BJ (cell line): Measurements from ENCODE around the gene DIP2A. TPM values are rescaled to one million over a fixed set of nuclear protein-coding genes. Genes with fewer than 3 reads are reported as not detected.

ENCODE experiments used
- CTCF ChIA-PET: fragments of 350-600 bp; formaldehyde crosslinking; extraction: SDS; loops from one replicate; lab custom pipeline; 2021; ENCODE audit warnings: antibody characterized with exemption, inconsistent platforms; lab: Yijun Ruan, JAX
- POLR2A ChIA-PET: fragments of 300-600 bp; sonication (Branson Sonifier 250); formaldehyde crosslinking; extraction: SDS; loops from one replicate; lab custom pipeline; 2021; ENCODE audit warnings: antibody characterized with exemption; lab: Charles Lee
- DNase-seq: peaks from one replicate; pipeline ENCODE4 v3.0.0-alpha.2; 2011; ENCODE audit warnings: low read depth
- H3K27me3 ChIP-seq: 2 replicates; pipeline ENCODE4 v1.6.0; 2011; ENCODE audit warnings: low read length; ENCODE audit not compliant: control insufficient read depth, insufficient read depth
- H3K36me3 ChIP-seq: 2 replicates; pipeline ENCODE4 v1.5.1; 2011; ENCODE audit warnings: low read length; ENCODE audit not compliant: control insufficient read depth, insufficient read depth
- H3K4me3 ChIP-seq: 2 replicates; pipeline ENCODE4 v1.5.1; 2011; ENCODE audit warnings: low read depth, mild to moderate bottlenecking, control low read depth, low read length
- polyA minus RNA-seq: library from RNA; depleted of rRNA, polyadenylated mRNA; stranded (reverse); fragments of >200 nt; gene quantifications from 2 replicates; pipeline ENCODE4 v1.2.3, GENCODE V29; 2011; rRNA and poly(A)+ RNA removed
- polyA plus RNA-seq: library from polyadenylated mRNA; depleted of rRNA; stranded (reverse); fragments of >200 nt; gene quantifications from 2 replicates; pipeline ENCODE4 v1.2.3, GENCODE V29; 2011; rRNA removed
- TF ChIP-seq, protein P1 (sequence below): IDR thresholded peaks from 2 replicates; pipeline ENCODE4 v1.5.1; 2011; ENCODE audit warnings: low read depth, mild to moderate bottlenecking, control low read depth, inconsistent platforms, low read length, moderate library complexity; ENCODE audit not compliant: insufficient read depth

DIP2A gene, protein sequence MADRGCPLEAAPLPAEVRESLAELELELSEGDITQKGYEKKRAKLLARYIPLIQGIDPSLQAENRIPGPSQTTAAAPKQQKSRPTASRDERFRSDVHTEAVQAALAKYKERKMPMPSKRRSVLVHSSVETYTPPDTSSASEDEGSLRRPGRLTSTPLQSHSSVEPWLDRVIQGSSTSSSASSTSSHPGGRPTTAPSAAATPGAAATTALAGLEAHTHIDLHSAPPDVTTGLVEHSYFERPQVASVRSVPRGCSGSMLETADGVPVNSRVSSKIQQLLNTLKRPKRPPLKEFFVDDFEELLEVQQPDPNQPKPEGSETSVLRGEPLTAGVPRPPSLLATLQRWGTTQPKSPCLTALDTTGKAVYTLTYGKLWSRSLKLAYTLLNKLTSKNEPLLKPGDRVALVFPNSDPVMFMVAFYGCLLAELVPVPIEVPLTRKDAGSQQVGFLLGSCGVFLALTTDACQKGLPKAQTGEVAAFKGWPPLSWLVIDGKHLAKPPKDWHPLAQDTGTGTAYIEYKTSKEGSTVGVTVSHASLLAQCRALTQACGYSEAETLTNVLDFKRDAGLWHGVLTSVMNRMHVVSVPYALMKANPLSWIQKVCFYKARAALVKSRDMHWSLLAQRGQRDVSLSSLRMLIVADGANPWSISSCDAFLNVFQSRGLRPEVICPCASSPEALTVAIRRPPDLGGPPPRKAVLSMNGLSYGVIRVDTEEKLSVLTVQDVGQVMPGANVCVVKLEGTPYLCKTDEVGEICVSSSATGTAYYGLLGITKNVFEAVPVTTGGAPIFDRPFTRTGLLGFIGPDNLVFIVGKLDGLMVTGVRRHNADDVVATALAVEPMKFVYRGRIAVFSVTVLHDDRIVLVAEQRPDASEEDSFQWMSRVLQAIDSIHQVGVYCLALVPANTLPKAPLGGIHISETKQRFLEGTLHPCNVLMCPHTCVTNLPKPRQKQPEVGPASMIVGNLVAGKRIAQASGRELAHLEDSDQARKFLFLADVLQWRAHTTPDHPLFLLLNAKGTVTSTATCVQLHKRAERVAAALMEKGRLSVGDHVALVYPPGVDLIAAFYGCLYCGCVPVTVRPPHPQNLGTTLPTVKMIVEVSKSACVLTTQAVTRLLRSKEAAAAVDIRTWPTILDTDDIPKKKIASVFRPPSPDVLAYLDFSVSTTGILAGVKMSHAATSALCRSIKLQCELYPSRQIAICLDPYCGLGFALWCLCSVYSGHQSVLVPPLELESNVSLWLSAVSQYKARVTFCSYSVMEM (N-terminal part only)
- polyA plus RNA-seq: 13.2 and 18.7 TPM in 2 replicates
- polyA minus RNA-seq: 22.2 and 25.1 TPM in 2 replicates

DNA sequence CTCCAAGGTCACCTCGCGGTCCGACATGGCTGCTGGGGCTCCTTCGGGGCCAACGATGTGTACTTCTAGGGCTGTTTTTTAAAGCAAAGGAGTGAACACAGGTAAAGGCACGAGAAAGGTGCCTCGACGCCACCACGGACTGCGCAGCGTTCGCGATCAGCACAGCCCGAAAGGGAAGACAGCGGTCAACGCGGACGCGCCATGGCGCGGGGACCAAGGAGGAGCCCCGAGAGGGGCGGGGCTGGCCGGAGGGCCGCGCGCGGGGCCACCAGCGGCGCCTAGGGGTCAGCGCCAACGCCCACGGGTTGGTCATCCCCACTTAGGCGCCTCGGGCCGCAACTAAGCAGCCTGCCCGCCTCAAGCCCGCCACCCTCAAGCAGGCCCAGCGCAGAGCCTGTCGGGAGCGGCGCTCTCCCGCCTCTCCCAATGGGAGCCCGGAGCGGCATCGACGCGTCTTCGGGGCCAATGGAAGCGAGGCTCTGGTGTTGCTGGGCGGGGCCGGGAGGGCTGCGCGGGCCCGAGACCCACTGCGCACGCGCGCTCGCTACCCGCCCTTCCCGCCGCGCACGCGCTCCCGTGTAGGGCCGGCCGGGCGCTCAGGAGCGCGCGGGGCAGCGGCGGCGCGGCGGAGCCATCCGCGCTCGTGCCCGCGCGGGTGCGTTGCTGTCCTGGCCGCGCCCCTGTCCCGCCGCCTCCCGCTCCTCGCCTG lies at the start of gene DIP2A:
Gene DIP2A (plus strand): TSS at position 577 of the 709 bp plus-strand sequence. CDS start 241 bp downstream, outside the sequence.
- ChIA-PET CTCF (interaction anchor here (0.7 kb wide), 1 partner anchor 95 kb away, joined by 3 read pairs; no protein-coding TSS in a partner anchor), POLR2A (interaction anchor here (0.8 kb wide), 1 partner anchor 10 kb away, joined by 3 read pairs; no protein-coding TSS in a partner anchor)
- Histone ChIP-seq H3K36me3 (no peaks in the 10 kb centered on the region; the same call in 1 of the 2 replicates), H3K27me3 (no peaks in the 10 kb centered on the region), H3K4me3 (peak within 1 kb of the TSS; percentile 87)
- TF ChIP-seq, protein P1, sequence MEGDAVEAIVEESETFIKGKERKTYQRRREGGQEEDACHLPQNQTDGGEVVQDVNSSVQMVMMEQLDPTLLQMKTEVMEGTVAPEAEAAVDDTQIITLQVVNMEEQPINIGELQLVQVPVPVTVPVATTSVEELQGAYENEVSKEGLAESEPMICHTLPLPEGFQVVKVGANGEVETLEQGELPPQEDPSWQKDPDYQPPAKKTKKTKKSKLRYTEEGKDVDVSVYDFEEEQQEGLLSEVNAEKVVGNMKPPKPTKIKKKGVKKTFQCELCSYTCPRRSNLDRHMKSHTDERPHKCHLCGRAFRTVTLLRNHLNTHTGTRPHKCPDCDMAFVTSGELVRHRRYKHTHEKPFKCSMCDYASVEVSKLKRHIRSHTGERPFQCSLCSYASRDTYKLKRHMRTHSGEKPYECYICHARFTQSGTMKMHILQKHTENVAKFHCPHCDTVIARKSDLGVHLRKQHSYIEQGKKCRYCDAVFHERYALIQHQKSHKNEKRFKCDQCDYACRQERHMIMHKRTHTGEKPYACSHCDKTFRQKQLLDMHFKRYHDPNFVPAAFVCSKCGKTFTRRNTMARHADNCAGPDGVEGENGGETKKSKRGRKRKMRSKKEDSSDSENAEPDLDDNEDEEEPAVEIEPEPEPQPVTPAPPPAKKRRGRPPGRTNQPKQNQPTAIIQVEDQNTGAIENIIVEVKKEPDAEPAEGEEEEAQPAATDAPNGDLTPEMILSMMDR: no peak
- peak; percentile 78 for DNase-seq

DNA sequence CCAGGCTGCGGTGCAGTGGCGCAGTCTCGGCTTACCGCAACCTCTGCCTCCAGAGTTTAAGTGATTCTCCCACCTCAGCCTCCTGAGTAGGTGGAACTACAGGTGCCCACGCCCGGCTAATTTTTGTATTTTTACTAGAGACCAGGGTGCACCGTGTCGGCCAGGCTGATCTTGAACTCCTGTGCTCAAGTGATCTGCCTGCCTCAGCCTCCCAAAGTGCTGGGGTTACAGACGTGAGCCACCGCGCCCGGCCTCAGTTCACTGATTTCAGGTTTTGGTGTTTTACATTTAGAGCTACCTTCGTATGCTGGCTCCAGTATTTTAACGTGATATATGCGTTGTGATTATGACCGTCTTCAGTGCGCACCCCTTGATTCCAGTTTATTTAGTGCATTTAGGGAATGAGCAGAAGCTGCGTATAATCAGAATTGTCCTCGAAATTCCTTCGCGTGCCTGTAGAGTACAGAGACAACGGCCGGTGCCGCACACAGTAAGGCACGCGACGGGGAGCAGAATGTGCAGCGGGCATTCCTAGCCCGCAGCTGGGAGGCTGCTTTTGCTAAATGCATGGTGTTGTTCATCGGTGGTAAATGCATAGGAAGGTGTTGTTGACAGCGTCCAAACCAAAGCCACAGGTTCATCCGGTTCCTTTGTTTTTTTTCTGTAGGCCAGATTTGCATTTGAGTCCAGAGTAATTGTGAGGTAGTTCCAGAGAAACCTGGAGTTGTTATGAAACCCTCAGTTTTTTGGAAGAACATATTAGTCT lies 48.9 kb upstream of the DIP2A start:
- TF ChIP-seq, protein P1: no peak
- H3K4me3 ChIP-seq: no peak overlapping the region
- ChIA-PET POLR2A (no interaction called here), CTCF (no interaction called here)
- H3K36me3 ChIP-seq: peaks cover 10% of the 10 kb centered on the region
- DNase-seq: no peak
- no peaks in the 10 kb centered on the region for H3K27me3 ChIP-seq

DNA sequence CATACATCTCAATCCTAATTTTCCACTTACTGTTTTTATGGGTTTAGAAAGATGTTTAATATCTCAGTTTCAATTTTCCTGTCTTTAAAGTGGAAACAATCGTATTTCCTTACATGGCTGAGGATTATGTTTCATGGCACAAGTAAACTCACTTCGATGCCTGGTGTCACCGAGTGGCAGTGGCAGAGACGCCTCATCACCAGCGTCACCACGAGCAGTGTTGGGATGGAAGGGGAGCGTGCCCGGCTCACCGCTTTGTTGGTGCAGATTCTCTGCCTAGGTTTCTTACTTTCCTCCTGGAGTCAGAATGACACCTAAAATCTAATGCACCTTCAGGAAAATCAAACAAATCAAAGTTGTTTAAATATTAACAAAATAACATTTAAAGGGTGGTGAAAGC lies 48.2 kb upstream of the DIP2A start:
- no peaks in the 10 kb centered on the region for H3K27me3 ChIP-seq
- TF ChIP-seq, protein P1: no peak
- no peak overlapping the region for H3K4me3 ChIP-seq
- DNase-seq: no peak
- ChIA-PET CTCF (no interaction called here), POLR2A (no interaction called here)
- peaks cover 13% of the 10 kb centered on the region for H3K36me3 ChIP-seq

DNA sequence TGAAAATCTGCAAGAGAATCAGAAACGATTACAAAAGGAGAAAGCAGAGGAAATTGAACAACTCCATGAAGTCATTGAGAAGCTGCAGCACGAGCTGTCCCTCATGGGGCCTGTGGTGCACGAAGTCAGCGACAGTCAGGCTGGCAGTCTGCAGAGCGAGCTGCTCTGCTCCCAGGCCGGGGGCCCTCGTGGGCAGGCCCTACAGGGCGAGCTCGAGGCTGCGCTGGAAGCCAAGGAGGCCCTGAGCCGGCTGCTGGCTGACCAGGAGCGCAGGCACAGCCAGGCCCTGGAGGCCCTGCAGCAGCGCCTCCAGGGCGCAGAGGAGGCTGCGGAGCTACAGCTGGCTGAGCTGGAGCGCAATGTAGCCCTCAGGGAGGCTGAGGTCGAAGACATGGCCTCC lies 47.5 kb upstream of the DIP2A start:
- POLR2A ChIA-PET: no interaction called here
- no peak for DNase-seq
- Histone ChIP-seq H3K36me3 (peaks cover 15% of the 10 kb centered on the region), H3K4me3 (no peak overlapping the region), H3K27me3 (no peaks in the 10 kb centered on the region)
- TF ChIP-seq, protein P1: no peak
- CTCF ChIA-PET: no interaction called here
